HEK293 (cell line): ENCODE results near the gene ALAD.
"Not testable (repeated sequence)": the region's sequence is repeated elsewhere in the genome, so short reads cannot be mapped to it uniquely, and the experiment has no call there.

Source experiments
- CTCF ChIA-PET: fragments of 350-600 bp; formaldehyde crosslinking; extraction: SDS; loops from one replicate; lab custom pipeline; 2021; ENCODE audit warnings: antibody characterized with exemption; lab: Yijun Ruan, JAX
- POLR2A ChIA-PET: fragments of 300-600 bp; formaldehyde crosslinking; extraction: SDS; loops from one replicate; lab custom pipeline; 2020; ENCODE audit warnings: antibody characterized with exemption, inconsistent platforms; lab: Yijun Ruan, JAX
- H3K27ac ChIP-seq: fragments of 200-500 bp; sonication (Bioruptor generic); 2 replicates; pipeline ENCODE4 v1.5.1; 2014; ENCODE audit warnings: low read depth, low read length, control low read depth, inconsistent platforms; ENCODE audit errors: extremely low read depth
- H3K36me3 ChIP-seq, 2 experiments: fragments of 200-500 bp in 1 of 2; sonication (Bioruptor generic) in 1 of 2; 1 replicate in 1 of 2; 2 replicates in 1 of 2; pipeline ENCODE4 v1.5.1; 2014 to 2017; ENCODE audit warnings: inconsistent platforms in 2 of 2, low read length in 2 of 2; ENCODE audit not compliant: control insufficient read depth in 2 of 2, insufficient read depth in 1 of 2
- H3K4me1 ChIP-seq: fragments of 200-500 bp; sonication (Bioruptor generic); 2 replicates; pipeline ENCODE4 v1.5.1; 2014; ENCODE audit warnings: mild to moderate bottlenecking, low read length, inconsistent platforms; ENCODE audit not compliant: control insufficient read depth, insufficient read depth
- H3K4me3 ChIP-seq: 2 replicates; pipeline ENCODE4 v1.5.1; 2011; ENCODE audit warnings: low read depth, mild to moderate bottlenecking, control low read depth, low read length, moderate library complexity
- H3K9me3 ChIP-seq: fragments of 200-500 bp; sonication (Bioruptor generic); 2 replicates; pipeline ENCODE4 v1.5.1; 2014; ENCODE audit warnings: low read depth, low read length, inconsistent platforms; ENCODE audit not compliant: control insufficient read depth, insufficient read depth
- ELK4 ChIP-seq: IDR thresholded peaks from 2 replicates; pipeline ENCODE4 v1.6.1; 2011; ENCODE audit warnings: mild to moderate bottlenecking, low read depth, low read length, borderline replicate concordance
- HOXA7 ChIP-seq: sonication (generic); formaldehyde crosslinking; IDR thresholded peaks from 2 replicates; pipeline ENCODE4 v1.8.1; 2022; ENCODE audit warnings: missing genetic modification reagents, borderline replicate concordance
- INSM2 ChIP-seq: fragments of 450-650 bp; formaldehyde crosslinking; IDR thresholded peaks from 2 replicates; pipeline ENCODE4 v1.5.1; 2016; ENCODE audit warnings: missing biosample characterization, missing genetic modification characterization
- ZNF133 ChIP-seq: fragments of 450-650 bp; formaldehyde crosslinking; IDR thresholded peaks from 2 replicates; pipeline ENCODE4 v1.5.1; 2016; ENCODE audit warnings: missing biosample characterization, missing genetic modification characterization
- ZNF146 ChIP-seq: fragments of 450-650 bp; formaldehyde crosslinking; IDR thresholded peaks from 2 replicates; pipeline ENCODE4 v1.5.1; 2016; ENCODE audit warnings: missing biosample characterization, missing genetic modification characterization
- ZNF248 ChIP-seq: fragments of 450-650 bp; formaldehyde crosslinking; IDR thresholded peaks from 2 replicates; pipeline ENCODE4 v1.5.1; 2017; ENCODE audit warnings: missing biosample characterization, missing genetic modification characterization
- ZNF292 ChIP-seq: fragments of 450-650 bp; formaldehyde crosslinking; IDR thresholded peaks from 2 replicates; pipeline ENCODE4 v1.5.1; 2016; ENCODE audit warnings: low read depth, missing biosample characterization, missing genetic modification characterization, borderline replicate concordance
- ZNF518A ChIP-seq: fragments of 450-650 bp; formaldehyde crosslinking; conservative IDR thresholded peaks from 2 replicates; pipeline ENCODE4 v1.5.1; 2016; ENCODE audit warnings: low read depth, missing biosample characterization, missing genetic modification characterization
- ZNF626 ChIP-seq: fragments of 450-650 bp; sonication (Bioruptor Pico); formaldehyde crosslinking; IDR thresholded peaks from 2 replicates; pipeline ENCODE4 v1.5.1; 2018; ENCODE audit warnings: missing biosample characterization, missing genetic modification characterization, inconsistent platforms
- ZNF707 ChIP-seq: fragments of 450-650 bp; formaldehyde crosslinking; IDR thresholded peaks from 2 replicates; pipeline ENCODE4 v1.5.1; 2016; ENCODE audit warnings: missing biosample characterization, missing genetic modification characterization
- ZSCAN18 ChIP-seq: fragments of 450-650 bp; formaldehyde crosslinking; IDR thresholded peaks from 2 replicates; pipeline ENCODE4 v1.5.1; 2016; ENCODE audit warnings: missing biosample characterization, missing genetic modification characterization

ALAD gene

GRCh38 chr9:113437716-113438115 lies 36.6 kb upstream of the ALAD start:
- H3K4me1 ChIP-seq, H3K27ac ChIP-seq, H3K4me3 ChIP-seq, H3K9me3 ChIP-seq, POLR2A ChIA-PET, H3K36me3 ChIP-seq: not testable (repeated sequence)
- TF ChIP-seq ZNF146: peak; percentile 85
- CTCF ChIA-PET: interaction anchor here (0.8 kb wide), 1 partner anchor 9 kb away, joined by 3 read pairs; no protein-coding TSS in a partner anchor

- Histone ChIP-seq H3K9me3 (no peaks in the 10 kb centered on the region), H3K4me1 (no peaks in the 10 kb centered on the region), H3K36me3 (no peaks in the 10 kb centered on the region), H3K27ac (no peak overlapping the region), H3K4me3 (no peak overlapping the region)
- ChIA-PET CTCF (interaction anchor here (1.5 kb wide), 1 partner anchor 162 kb away, joined by 3 read pairs; the partner anchor contains the start of gene CDC26), POLR2A (no interaction called here)
- no peak for TF ChIP-seq ELK4
- no peak for TF ChIP-seq ZNF626 (tag by site-specific recombination)
- no peak for TF ChIP-seq ZNF292
- TF ChIP-seq ZNF707: no peak
- TF ChIP-seq ZSCAN18 (tag by site-specific recombination): no peak
- no peak for TF ChIP-seq ZNF518A
- no peak for TF ChIP-seq HOXA7
- no peak for TF ChIP-seq ZNF248 (tag by site-specific recombination)
Measured at GRCh38 chr9:113436728-113437515, 35.8 kb upstream of the ALAD start.

- ChIA-PET CTCF (interaction anchor here (0.7 to 3.2 kb wide), 7 partner anchors 28 to 746 kb away, joined by 3 to 13 read pairs (median 3); no protein-coding TSS in a partner anchor), POLR2A (no interaction called here)
- no peaks in the 10 kb centered on the region for H3K4me1 ChIP-seq
- no peaks in the 10 kb centered on the region for H3K9me3 ChIP-seq
- H3K36me3 ChIP-seq: no peaks in the 10 kb centered on the region
- TF ChIP-seq INSM2 (tag by site-specific recombination) (no peak), ZNF133 (tag by site-specific recombination) (no peak)
- no peak overlapping the region for H3K4me3 ChIP-seq
- no peak overlapping the region for H3K27ac ChIP-seq
Measured at GRCh38 chr9:113431191-113431590, 30.1 kb upstream of the ALAD start.
